A673 (cell line): ENCODE data around the gene PKNOX2. TPM values are rescaled to one million over a fixed set of nuclear protein-coding genes. Genes with fewer than 3 reads are reported as not detected.

Source experiments
- BruUV-seq: library from RNA; stranded (reverse); fragments of 400-500 nt; replicated peaks from 2 replicates; lab custom pipeline; 2021; lab: Mats Ljungman, UMichigan
- CTCF ChIA-PET: fragments of 300-600 bp; sonication (Branson Sonifier 250); formaldehyde crosslinking; loops from one replicate; lab custom pipeline; 2022; ENCODE audit warnings: antibody characterized with exemption; lab: Charles Lee
- POLR2A ChIA-PET: fragments of 300-600 bp; sonication (Branson Sonifier 250); formaldehyde crosslinking; loops from one replicate; lab custom pipeline; 2022; ENCODE audit warnings: antibody characterized with exemption; ENCODE audit not compliant: low non-redundant PET; lab: Charles Lee
- DNase-seq: peaks from one replicate; pipeline ENCODE4 v3.0.0-alpha.2; 2015; ENCODE audit warnings: low spot score
- H3K27ac ChIP-seq: fragments of 200-600 bp; sonication (generic); 2 replicates; pipeline ENCODE4 v1.5.1; 2016; ENCODE audit warnings: mixed run types, low read depth, mild to moderate bottlenecking, mixed read lengths, antibody characterized with exemption, low read length; ENCODE audit not compliant: poor library complexity, severe bottlenecking
- H3K27me3 ChIP-seq: fragments of 200-600 bp; sonication (generic); replicated peaks from 2 replicates; pipeline ENCODE4 v1.6.1; 2017; ENCODE audit warnings: mixed run types, low read depth, mild to moderate bottlenecking, mixed read lengths, antibody characterized with exemption, low read length; ENCODE audit not compliant: insufficient read depth, poor library complexity
- H3K36me3 ChIP-seq: fragments of 200-600 bp; sonication (generic); 2 replicates; pipeline ENCODE4 v1.6.1; 2016; ENCODE audit warnings: mixed run types, mild to moderate bottlenecking, mixed read lengths, antibody characterized with exemption, low read length; ENCODE audit not compliant: insufficient read depth, poor library complexity, severe bottlenecking
- H3K4me1 ChIP-seq: fragments of 200-600 bp; sonication (generic); 2 replicates; pipeline ENCODE4 v1.6.1; 2017; ENCODE audit warnings: mixed run types, mild to moderate bottlenecking, mixed read lengths, antibody characterized with exemption, low read length; ENCODE audit not compliant: insufficient read depth, poor library complexity, severe bottlenecking
- H3K4me3 ChIP-seq: fragments of 200-600 bp; sonication (generic); 2 replicates; pipeline ENCODE4 v1.5.1; 2016; ENCODE audit warnings: low read depth, mixed run types, mild to moderate bottlenecking, mixed read lengths, low read length; ENCODE audit not compliant: poor library complexity, severe bottlenecking
- H3K9me3 ChIP-seq: fragments of 200-600 bp; sonication (generic); 2 replicates; pipeline ENCODE4 v1.6.1; 2016; ENCODE audit warnings: mixed run types, low read depth, mild to moderate bottlenecking, mixed read lengths, antibody characterized with exemption, low read length; ENCODE audit not compliant: poor library complexity, severe bottlenecking
- EZH2 ChIP-seq: fragments of 200-600 bp; sonication (generic); IDR thresholded peaks from 2 replicates; pipeline ENCODE4 v1.6.1; 2017; ENCODE audit warnings: borderline replicate concordance, low read depth, mild to moderate bottlenecking, mixed read lengths, antibody characterized with exemption, low read length; ENCODE audit not compliant: poor library complexity, severe bottlenecking
- intact Hi-C: fragments of 100-400 bp; cut with micrococcal nuclease; formaldehyde crosslinking; loops from one replicate; pipeline ENCODE4 v1.10.0; 2022; ENCODE audit not compliant: unreplicated experiment
- total RNA-seq: library from RNA; stranded (reverse); gene quantifications from 2 replicates; pipeline ENCODE4 v1.2.3, GENCODE V29; 2021
- TF ChIP-seq, protein P1 (sequence below): fragments of 300-800, 200-600 bp; sonication (generic); conservative IDR thresholded peaks from 2 replicates; pipeline ENCODE4 v1.5.1; 2017; ENCODE audit warnings: low read depth, mild to moderate bottlenecking, antibody characterized with exemption, low read length, moderate library complexity, mixed read lengths

PKNOX2 gene
- total RNA-seq, 1 experiment from 2014 or later = 1.1 TPM

DNA sequence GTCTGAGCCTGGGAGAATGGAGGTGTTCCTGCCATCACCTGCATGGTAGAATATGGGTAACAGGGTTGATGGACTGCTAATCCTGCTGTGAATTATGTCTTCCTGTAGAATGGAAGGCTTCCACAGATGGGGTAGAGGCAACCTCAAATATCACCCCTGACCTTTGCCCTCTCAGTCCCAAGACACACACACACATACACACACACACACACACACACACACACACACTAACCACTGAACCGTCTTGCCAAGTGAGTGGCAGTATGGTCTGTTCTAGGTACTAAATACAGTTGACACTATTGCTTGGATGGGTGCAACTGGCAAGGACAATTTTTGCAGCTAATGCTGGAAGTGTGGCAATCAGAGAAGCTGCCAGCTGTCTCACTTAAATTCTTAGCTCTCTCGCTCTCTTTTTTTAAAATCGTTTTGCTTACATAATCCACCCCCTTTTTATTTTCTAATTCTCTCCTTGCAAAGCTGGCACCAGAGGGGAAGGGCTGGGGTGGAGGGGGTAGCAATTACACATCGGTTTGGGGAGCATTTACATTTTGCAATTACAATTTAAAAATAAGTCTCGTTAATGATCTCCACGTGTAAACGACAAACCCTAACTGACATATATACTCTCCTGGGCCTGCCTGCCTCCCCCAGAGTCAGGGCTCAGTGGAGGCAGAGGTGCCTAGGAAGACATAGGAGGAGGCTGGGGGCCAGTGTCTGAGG is 169.0 kb downstream of the PKNOX2 start:
- H3K4me1 ChIP-seq = no peaks in the 10 kb centered on the region
- no peak for DNase-seq
- H3K27ac ChIP-seq = no peak overlapping the region
- H3K36me3 ChIP-seq = no peaks in the 10 kb centered on the region
- BruUV-seq = no TSS peak
- H3K4me3 ChIP-seq = no peak overlapping the region
- H3K27me3 ChIP-seq = no peaks in the 10 kb centered on the region
- no peaks in the 10 kb centered on the region for H3K9me3 ChIP-seq
- no peak for TF ChIP-seq EZH2
- ChIA-PET CTCF (no interaction called here), POLR2A (interaction anchor here (0.6 kb wide), 1 partner anchor 534 kb away, joined by 10 read pairs; no protein-coding TSS in a partner anchor)
- intact Hi-C loops = no loop called here

DNA sequence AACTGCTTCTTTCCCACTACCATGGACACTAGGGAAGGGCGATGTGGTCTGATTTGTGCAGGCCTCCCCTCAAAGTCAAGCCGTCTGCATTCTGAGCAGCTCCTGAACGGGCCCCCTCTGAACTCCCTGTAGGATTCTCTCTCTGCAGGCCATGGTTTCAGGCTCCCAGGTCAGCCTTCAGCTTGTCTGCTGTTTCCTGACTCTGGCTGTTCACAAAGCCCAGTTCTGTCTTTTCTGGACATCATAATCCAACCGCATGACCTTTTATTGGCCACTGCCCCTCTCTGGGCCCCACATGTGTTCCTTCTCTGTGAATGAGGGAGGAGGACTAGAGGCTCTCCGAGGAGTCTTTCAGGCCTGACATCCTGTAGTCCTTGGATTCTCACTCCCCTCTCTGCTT is 170.6 kb downstream of the PKNOX2 start:
- no peak for TF ChIP-seq EZH2
- TF ChIP-seq, protein P1, sequence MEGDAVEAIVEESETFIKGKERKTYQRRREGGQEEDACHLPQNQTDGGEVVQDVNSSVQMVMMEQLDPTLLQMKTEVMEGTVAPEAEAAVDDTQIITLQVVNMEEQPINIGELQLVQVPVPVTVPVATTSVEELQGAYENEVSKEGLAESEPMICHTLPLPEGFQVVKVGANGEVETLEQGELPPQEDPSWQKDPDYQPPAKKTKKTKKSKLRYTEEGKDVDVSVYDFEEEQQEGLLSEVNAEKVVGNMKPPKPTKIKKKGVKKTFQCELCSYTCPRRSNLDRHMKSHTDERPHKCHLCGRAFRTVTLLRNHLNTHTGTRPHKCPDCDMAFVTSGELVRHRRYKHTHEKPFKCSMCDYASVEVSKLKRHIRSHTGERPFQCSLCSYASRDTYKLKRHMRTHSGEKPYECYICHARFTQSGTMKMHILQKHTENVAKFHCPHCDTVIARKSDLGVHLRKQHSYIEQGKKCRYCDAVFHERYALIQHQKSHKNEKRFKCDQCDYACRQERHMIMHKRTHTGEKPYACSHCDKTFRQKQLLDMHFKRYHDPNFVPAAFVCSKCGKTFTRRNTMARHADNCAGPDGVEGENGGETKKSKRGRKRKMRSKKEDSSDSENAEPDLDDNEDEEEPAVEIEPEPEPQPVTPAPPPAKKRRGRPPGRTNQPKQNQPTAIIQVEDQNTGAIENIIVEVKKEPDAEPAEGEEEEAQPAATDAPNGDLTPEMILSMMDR = no peak
- Histone ChIP-seq H3K9me3 (no peaks in the 10 kb centered on the region), H3K4me1 (no peaks in the 10 kb centered on the region), H3K36me3 (no peaks in the 10 kb centered on the region), H3K4me3 (no peak overlapping the region), H3K27me3 (no peaks in the 10 kb centered on the region), H3K27ac (no peak overlapping the region)
- intact Hi-C loops = no loop called here
- no peak for DNase-seq
- ChIA-PET POLR2A (no interaction called here), CTCF (interaction anchor here (0.5 to 0.8 kb wide), 2 partner anchors 11 to 1381 kb away, joined by 4 to 9 read pairs; no protein-coding TSS in a partner anchor)
- BruUV-seq = no TSS peak

GRCh38 chr11:125337836-125338834 is 173.6 kb downstream of the PKNOX2 start:
- Histone ChIP-seq H3K4me3 (no peak overlapping the region), H3K36me3 (no peaks in the 10 kb centered on the region), H3K4me1 (no peaks in the 10 kb centered on the region), H3K27ac (no peak overlapping the region), H3K27me3 (no peaks in the 10 kb centered on the region), H3K9me3 (no peaks in the 10 kb centered on the region)
- no peak for DNase-seq
- no TSS peak for BruUV-seq
- CTCF ChIA-PET = no interaction called here
- POLR2A ChIA-PET = no interaction called here
- intact Hi-C loops = no loop called here
- TF ChIP-seq, protein P1 = no peak
- TF ChIP-seq EZH2 = no peak
